Measurements from ENCODE around the gene MMADHC. TPM values are rescaled to one million over a fixed set of nuclear protein-coding genes. Genes with fewer than 3 reads are reported as not detected.

Gene MMADHC
- total RNA-seq, 1 experiment from 2014 or later, result 126 TPM

- TF ChIP-seq, protein P1, sequence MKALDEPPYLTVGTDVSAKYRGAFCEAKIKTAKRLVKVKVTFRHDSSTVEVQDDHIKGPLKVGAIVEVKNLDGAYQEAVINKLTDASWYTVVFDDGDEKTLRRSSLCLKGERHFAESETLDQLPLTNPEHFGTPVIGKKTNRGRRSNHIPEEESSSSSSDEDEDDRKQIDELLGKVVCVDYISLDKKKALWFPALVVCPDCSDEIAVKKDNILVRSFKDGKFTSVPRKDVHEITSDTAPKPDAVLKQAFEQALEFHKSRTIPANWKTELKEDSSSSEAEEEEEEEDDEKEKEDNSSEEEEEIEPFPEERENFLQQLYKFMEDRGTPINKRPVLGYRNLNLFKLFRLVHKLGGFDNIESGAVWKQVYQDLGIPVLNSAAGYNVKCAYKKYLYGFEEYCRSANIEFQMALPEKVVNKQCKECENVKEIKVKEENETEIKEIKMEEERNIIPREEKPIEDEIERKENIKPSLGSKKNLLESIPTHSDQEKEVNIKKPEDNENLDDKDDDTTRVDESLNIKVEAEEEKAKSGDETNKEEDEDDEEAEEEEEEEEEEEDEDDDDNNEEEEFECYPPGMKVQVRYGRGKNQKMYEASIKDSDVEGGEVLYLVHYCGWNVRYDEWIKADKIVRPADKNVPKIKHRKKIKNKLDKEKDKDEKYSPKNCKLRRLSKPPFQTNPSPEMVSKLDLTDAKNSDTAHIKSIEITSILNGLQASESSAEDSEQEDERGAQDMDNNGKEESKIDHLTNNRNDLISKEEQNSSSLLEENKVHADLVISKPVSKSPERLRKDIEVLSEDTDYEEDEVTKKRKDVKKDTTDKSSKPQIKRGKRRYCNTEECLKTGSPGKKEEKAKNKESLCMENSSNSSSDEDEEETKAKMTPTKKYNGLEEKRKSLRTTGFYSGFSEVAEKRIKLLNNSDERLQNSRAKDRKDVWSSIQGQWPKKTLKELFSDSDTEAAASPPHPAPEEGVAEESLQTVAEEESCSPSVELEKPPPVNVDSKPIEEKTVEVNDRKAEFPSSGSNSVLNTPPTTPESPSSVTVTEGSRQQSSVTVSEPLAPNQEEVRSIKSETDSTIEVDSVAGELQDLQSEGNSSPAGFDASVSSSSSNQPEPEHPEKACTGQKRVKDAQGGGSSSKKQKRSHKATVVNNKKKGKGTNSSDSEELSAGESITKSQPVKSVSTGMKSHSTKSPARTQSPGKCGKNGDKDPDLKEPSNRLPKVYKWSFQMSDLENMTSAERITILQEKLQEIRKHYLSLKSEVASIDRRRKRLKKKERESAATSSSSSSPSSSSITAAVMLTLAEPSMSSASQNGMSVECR (CRISPR knock-in tag; IDR thresholded peaks at IDR 0.05; ENCODE audit: borderline replicate concordance), result no peak
- TF ChIP-seq, protein P2, sequence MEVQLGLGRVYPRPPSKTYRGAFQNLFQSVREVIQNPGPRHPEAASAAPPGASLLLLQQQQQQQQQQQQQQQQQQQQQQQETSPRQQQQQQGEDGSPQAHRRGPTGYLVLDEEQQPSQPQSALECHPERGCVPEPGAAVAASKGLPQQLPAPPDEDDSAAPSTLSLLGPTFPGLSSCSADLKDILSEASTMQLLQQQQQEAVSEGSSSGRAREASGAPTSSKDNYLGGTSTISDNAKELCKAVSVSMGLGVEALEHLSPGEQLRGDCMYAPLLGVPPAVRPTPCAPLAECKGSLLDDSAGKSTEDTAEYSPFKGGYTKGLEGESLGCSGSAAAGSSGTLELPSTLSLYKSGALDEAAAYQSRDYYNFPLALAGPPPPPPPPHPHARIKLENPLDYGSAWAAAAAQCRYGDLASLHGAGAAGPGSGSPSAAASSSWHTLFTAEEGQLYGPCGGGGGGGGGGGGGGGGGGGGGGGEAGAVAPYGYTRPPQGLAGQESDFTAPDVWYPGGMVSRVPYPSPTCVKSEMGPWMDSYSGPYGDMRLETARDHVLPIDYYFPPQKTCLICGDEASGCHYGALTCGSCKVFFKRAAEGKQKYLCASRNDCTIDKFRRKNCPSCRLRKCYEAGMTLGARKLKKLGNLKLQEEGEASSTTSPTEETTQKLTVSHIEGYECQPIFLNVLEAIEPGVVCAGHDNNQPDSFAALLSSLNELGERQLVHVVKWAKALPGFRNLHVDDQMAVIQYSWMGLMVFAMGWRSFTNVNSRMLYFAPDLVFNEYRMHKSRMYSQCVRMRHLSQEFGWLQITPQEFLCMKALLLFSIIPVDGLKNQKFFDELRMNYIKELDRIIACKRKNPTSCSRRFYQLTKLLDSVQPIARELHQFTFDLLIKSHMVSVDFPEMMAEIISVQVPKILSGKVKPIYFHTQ (CRISPR knock-in tag; IDR thresholded peaks at IDR 0.05), result no peak
- TF ChIP-seq, protein P3, sequence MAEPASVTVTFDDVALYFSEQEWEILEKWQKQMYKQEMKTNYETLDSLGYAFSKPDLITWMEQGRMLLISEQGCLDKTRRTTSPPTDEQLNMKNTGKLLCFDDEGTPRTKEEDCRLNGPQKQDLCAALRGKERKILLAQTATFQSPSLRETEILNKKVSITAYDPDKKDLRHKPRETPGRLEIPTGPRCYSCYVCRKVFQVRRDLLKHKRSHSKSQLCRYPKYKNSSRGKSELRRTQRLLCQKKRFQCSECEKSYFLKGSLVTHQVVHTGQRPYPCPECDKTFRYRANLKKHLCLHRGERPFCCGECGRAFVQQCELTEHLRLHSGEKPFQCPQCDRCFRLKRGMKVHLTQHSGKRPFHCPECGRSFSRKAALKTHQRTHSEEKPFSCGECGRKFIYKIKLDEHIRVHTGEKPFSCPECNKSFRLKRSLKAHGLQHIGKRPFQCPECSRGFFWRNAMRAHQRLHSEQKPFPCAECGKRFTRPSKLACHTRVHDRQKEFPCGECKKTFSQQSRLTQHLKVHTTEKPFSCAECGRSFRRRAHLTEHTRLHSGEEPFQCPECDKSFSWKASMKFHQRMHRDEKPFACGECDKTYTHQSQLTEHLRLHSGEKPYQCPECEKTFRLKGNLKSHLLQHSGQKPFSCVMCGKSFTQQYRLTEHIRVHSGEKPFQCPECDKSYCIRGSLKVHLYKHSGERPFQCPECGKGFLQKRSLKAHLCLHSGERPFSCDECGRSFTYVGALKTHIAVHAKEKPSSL (CRISPR knock-in tag; conservative IDR thresholded peaks at IDR 0.05), result no peak
- no peak for TF ChIP-seq ZNF138 (CRISPR knock-in tag; conservative IDR thresholded peaks at IDR 0.05)
- TF ChIP-seq, protein P4, sequence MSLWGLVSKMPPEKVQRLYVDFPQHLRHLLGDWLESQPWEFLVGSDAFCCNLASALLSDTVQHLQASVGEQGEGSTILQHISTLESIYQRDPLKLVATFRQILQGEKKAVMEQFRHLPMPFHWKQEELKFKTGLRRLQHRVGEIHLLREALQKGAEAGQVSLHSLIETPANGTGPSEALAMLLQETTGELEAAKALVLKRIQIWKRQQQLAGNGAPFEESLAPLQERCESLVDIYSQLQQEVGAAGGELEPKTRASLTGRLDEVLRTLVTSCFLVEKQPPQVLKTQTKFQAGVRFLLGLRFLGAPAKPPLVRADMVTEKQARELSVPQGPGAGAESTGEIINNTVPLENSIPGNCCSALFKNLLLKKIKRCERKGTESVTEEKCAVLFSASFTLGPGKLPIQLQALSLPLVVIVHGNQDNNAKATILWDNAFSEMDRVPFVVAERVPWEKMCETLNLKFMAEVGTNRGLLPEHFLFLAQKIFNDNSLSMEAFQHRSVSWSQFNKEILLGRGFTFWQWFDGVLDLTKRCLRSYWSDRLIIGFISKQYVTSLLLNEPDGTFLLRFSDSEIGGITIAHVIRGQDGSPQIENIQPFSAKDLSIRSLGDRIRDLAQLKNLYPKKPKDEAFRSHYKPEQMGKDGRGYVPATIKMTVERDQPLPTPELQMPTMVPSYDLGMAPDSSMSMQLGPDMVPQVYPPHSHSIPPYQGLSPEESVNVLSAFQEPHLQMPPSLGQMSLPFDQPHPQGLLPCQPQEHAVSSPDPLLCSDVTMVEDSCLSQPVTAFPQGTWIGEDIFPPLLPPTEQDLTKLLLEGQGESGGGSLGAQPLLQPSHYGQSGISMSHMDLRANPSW (CRISPR knock-in tag; conservative IDR thresholded peaks at IDR 0.05; ENCODE audit: low read depth), result no peak
- no peak for TF ChIP-seq ZNF416 (CRISPR knock-in tag; IDR thresholded peaks at IDR 0.05)
These were observed 22.6 kb downstream of the MMADHC start (continued) for GRCh38 chr2:149564983-149565382.

DNA sequence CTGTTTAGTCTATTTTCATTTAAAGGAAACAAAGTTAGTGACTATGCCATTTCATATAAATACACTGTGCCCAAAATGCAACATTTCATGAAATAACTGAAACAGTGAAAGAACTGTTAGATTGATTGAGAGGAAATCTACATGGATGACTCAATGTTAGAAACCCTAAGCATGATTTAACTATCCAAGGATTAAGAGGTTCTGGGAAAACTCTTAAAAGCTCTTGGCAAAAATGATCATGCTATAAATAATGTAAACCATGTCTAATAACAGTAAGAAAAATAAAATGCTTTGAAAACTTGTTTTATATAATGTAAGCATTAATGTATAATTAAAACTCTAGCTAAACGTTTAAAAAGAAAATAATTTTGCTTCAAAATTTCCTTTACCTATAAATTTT lies 23.5 kb downstream of the MMADHC start:
- H3K36me3 Mint-ChIP-seq, result peaks cover 17% of the 10 kb centered on the region
- H3K4me1 Mint-ChIP-seq, result no peaks in the 10 kb centered on the region
- no peak for DNase-seq (ENCODE audit: low spot score)
- no peaks in the 10 kb centered on the region for H3K9me3 Mint-ChIP-seq
- no peak overlapping the region for H3K4me3 Mint-ChIP-seq
- POLR2A ChIA-PET, result no interaction called here
- H3K27me3 Mint-ChIP-seq (ENCODE audit: low read depth), result no peaks in the 10 kb centered on the region
- TF ChIP-seq FOXJ3 (CRISPR knock-in tag; IDR thresholded peaks at IDR 0.05; ENCODE audit: borderline replicate concordance) (no peak), CTCF (IDR thresholded peaks at IDR 0.05) (no peak), ZMAT4 (CRISPR knock-in tag; IDR thresholded peaks at IDR 0.05) (no peak), JAZF1 (CRISPR knock-in tag; IDR thresholded peaks at IDR 0.05) (no peak), RORB (CRISPR knock-in tag; IDR thresholded peaks at IDR 0.05) (no peak), ATF6 (CRISPR knock-in tag; IDR thresholded peaks at IDR 0.05) (no peak)
- TF ChIP-seq, protein P5, sequence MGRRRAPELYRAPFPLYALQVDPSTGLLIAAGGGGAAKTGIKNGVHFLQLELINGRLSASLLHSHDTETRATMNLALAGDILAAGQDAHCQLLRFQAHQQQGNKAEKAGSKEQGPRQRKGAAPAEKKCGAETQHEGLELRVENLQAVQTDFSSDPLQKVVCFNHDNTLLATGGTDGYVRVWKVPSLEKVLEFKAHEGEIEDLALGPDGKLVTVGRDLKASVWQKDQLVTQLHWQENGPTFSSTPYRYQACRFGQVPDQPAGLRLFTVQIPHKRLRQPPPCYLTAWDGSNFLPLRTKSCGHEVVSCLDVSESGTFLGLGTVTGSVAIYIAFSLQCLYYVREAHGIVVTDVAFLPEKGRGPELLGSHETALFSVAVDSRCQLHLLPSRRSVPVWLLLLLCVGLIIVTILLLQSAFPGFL (CRISPR knock-in tag; IDR thresholded peaks at IDR 0.05; ENCODE audit: borderline replicate concordance), result no peak
- no peak for ATAC-seq
- CTCF ChIA-PET, result no interaction called here
- no peak overlapping the region for H3K27ac Mint-ChIP-seq

Measured in WTC11 (cell line).